ENCODE results near the gene GPX1.

GPX1 gene

GRCh38 chr3:49387721-49388120, 29.6 kb upstream of the GPX1 start:
- Histone ChIP-seq H3K9me3 (ENCODE audit: control insufficient read depth in 2 of 2, low read length in 2 of 2) (no peaks in the 10 kb centered on the region), H3K27ac (ENCODE audit: low read depth in 2 of 2, low read length in 2 of 2) (no peak overlapping the region), H3K27me3 (ENCODE audit: control insufficient read depth in 2 of 2, insufficient read depth in 2 of 2, low read length in 2 of 2) (no peaks in the 10 kb centered on the region), H3K9ac (ENCODE audit: low read depth in 1 of 2, low read length in 2 of 2) (no peak overlapping the region), H3K36me3 (ENCODE audit: control insufficient read depth in 2 of 2, insufficient read depth in 2 of 2, low read length in 2 of 2) (peaks cover 0 to 4% of the 10 kb centered on the region in 2 donors), H3K4me1 (ENCODE audit: control insufficient read depth in 2 of 2, insufficient read depth in 2 of 2, low read length in 2 of 2) (peaks cover 3 to 10% of the 10 kb centered on the region in 2 donors), H3K4me3 (ENCODE audit: low read length in 2 of 2) (no peak overlapping the region)

GRCh38 chr3:49386056-49386756, 28.1 kb upstream of the GPX1 start:
- H3K4me1 ChIP-seq (ENCODE audit: control insufficient read depth in 2 of 2, insufficient read depth in 2 of 2, low read length in 2 of 2) = peaks cover 3 to 10% of the 10 kb centered on the region in 2 donors

DNA sequence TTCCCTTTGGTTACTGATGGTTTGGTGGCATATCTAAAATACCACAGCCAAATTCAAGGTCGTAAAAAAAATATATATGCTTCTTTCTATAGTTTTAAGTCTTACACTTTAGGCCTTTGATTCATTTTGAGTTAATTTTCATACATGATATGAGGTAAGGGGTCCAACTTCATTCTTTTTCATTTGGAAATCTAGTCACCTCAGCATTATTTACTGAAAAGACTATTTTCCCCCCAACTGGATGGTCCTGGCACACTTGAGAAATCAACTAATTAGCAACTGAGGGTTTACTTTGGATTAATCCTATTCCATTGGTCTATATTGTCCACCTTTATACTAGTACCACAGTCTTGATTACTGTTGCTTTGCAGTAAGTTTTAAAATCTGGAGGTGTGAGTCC, 27.5 kb upstream of the GPX1 start:
- H3K27ac ChIP-seq (ENCODE audit: low read depth in 2 of 2, low read length in 2 of 2) = no peak overlapping the region

More at GRCh38 chr3:49386056-49386756, 28.1 kb upstream of the GPX1 start:
- Histone ChIP-seq H3K27ac (ENCODE audit: low read depth in 2 of 2, low read length in 2 of 2) (no peak overlapping the region), H3K9me3 (ENCODE audit: control insufficient read depth in 2 of 2, low read length in 2 of 2) (no peaks in the 10 kb centered on the region), H3K27me3 (ENCODE audit: control insufficient read depth in 2 of 2, insufficient read depth in 2 of 2, low read length in 2 of 2) (no peaks in the 10 kb centered on the region), H3K4me3 (ENCODE audit: low read length in 2 of 2) (no peak overlapping the region), H3K9ac (ENCODE audit: low read depth in 1 of 2, low read length in 2 of 2) (no peak overlapping the region), H3K36me3 (ENCODE audit: control insufficient read depth in 2 of 2, insufficient read depth in 2 of 2, low read length in 2 of 2) (peaks cover 0 to 4% of the 10 kb centered on the region in 2 donors)

DNA sequence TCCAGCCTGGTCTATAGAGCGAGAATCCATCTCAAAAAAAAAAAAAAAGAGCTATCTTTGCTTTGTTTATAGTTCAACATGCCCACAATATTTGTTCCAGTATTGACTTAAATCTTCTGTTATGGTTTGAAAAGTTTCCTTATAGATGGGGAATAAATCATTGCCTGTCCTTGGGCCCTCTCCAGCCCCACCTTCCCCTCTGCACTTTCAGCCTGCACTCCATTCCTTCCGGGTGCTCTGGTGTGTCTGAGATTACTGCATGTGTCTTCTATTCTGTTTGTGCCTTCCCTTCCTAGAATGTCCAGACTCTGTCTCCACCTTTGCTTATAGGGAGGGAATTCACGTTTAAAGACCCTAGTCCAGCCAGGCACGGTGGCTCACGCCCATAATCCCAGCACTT, 25.2 kb upstream of the GPX1 start:
- no peaks in the 10 kb centered on the region for H3K9me3 ChIP-seq (ENCODE audit: control insufficient read depth in 2 of 2, low read length in 2 of 2)
- no peak overlapping the region for H3K9ac ChIP-seq (ENCODE audit: low read depth in 1 of 2, low read length in 2 of 2)
- peak overlapping the region in 1 of 2 donors; percentile 37 for H3K27ac ChIP-seq (ENCODE audit: low read depth in 2 of 2, low read length in 2 of 2)
- no peak overlapping the region for H3K4me3 ChIP-seq (ENCODE audit: low read length in 2 of 2)
- H3K4me1 ChIP-seq (ENCODE audit: control insufficient read depth in 2 of 2, insufficient read depth in 2 of 2, low read length in 2 of 2) = peaks cover 3 to 10% of the 10 kb centered on the region in 2 donors
- peaks cover 0 to 3% of the 10 kb centered on the region in 2 donors for H3K36me3 ChIP-seq (ENCODE audit: control insufficient read depth in 2 of 2, insufficient read depth in 2 of 2, low read length in 2 of 2)
- H3K27me3 ChIP-seq (ENCODE audit: control insufficient read depth in 2 of 2, insufficient read depth in 2 of 2, low read length in 2 of 2) = no peaks in the 10 kb centered on the region

More for the DNA sequence above, 27.5 kb upstream of the GPX1 start:
- Histone ChIP-seq H3K36me3 (ENCODE audit: control insufficient read depth in 2 of 2, insufficient read depth in 2 of 2, low read length in 2 of 2) (peaks cover 0 to 4% of the 10 kb centered on the region in 2 donors), H3K9ac (ENCODE audit: low read depth in 1 of 2, low read length in 2 of 2) (no peak overlapping the region), H3K9me3 (ENCODE audit: control insufficient read depth in 2 of 2, low read length in 2 of 2) (no peaks in the 10 kb centered on the region), H3K27me3 (ENCODE audit: control insufficient read depth in 2 of 2, insufficient read depth in 2 of 2, low read length in 2 of 2) (no peaks in the 10 kb centered on the region), H3K4me1 (ENCODE audit: control insufficient read depth in 2 of 2, insufficient read depth in 2 of 2, low read length in 2 of 2) (peaks cover 3 to 10% of the 10 kb centered on the region in 2 donors), H3K4me3 (ENCODE audit: low read length in 2 of 2) (no peak overlapping the region)

DNA sequence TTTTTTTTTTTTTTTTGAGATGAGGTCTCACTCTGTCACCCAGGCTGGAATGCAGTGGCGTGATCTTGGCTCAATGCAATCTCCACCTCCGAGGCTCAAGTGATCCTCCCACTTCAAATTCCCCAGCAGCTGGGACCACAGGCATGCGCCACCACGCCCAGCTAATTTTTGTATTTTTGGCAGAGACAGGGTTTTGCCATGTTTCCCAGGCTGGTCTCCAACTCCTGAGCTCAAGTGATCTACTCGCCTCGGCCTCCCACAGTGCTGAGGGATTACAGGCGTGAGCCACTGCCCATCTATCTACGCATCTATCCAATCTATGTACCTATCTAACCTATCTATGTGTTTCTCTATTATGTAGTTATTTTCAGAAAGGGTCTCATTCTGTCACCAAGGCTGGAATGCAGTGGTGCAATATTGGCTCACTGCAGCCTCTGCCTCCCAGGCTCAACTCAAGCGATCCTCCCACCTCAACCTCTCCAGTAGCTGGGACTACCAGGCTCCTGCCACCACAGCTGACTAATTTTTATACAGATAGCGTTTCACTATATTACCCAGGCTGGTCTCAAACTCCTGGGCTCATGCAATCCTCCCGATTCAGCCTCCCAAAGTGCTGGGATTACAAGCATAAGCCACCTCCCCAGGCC, 20.2 kb upstream of the GPX1 start:
- Histone ChIP-seq H3K9me3 (ENCODE audit: control insufficient read depth in 2 of 2, low read length in 2 of 2) (no peaks in the 10 kb centered on the region), H3K9ac (ENCODE audit: low read depth in 1 of 2, low read length in 2 of 2) (no peak overlapping the region), H3K4me3 (ENCODE audit: low read length in 2 of 2) (no peak overlapping the region), H3K27me3 (ENCODE audit: control insufficient read depth in 2 of 2, insufficient read depth in 2 of 2, low read length in 2 of 2) (no peaks in the 10 kb centered on the region), H3K36me3 (ENCODE audit: control insufficient read depth in 2 of 2, insufficient read depth in 2 of 2, low read length in 2 of 2) (peaks cover 10 to 19% of the 10 kb centered on the region in 2 donors), H3K27ac (ENCODE audit: low read depth in 2 of 2, low read length in 2 of 2) (no peak overlapping the region), H3K4me1 (ENCODE audit: control insufficient read depth in 2 of 2, insufficient read depth in 2 of 2, low read length in 2 of 2) (peaks cover 0 to under 1% of the 10 kb centered on the region in 2 donors)

GRCh38 chr3:49377483-49377882, 19.3 kb upstream of the GPX1 start:
- Histone ChIP-seq H3K4me3 (ENCODE audit: low read length in 2 of 2) (no peak overlapping the region), H3K27me3 (ENCODE audit: control insufficient read depth in 2 of 2, insufficient read depth in 2 of 2, low read length in 2 of 2) (no peaks in the 10 kb centered on the region), H3K9me3 (ENCODE audit: control insufficient read depth in 2 of 2, low read length in 2 of 2) (no peaks in the 10 kb centered on the region), H3K36me3 (ENCODE audit: control insufficient read depth in 2 of 2, insufficient read depth in 2 of 2, low read length in 2 of 2) (peaks cover 18 to 26% of the 10 kb centered on the region in 2 donors), H3K4me1 (ENCODE audit: control insufficient read depth in 2 of 2, insufficient read depth in 2 of 2, low read length in 2 of 2) (no peaks in the 10 kb centered on the region), H3K27ac (ENCODE audit: low read depth in 2 of 2, low read length in 2 of 2) (no peak overlapping the region), H3K9ac (ENCODE audit: low read depth in 1 of 2, low read length in 2 of 2) (no peak overlapping the region)

DNA sequence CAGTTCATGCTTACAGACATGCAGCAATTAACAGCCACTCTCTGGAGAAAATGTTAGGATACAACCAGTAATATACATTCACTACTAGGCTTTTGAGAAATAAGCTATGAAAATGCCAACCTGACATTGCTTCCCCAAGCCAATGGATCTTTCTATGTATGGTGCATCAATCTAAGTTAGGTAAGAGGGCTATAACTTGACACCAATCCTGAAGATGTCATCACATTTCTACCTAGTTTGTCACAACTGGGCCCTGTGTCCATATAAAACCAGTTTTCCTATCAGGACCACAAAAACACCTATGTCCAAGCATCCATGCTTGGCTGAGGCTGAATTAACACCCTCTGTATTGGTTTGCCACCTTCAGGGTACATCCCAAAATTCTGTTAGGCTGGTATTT, 13.8 kb upstream of the GPX1 start:
- Histone ChIP-seq H3K9ac (ENCODE audit: low read depth in 1 of 2, low read length in 2 of 2) (no peak overlapping the region), H3K27ac (ENCODE audit: low read depth in 2 of 2, low read length in 2 of 2) (no peak overlapping the region), H3K9me3 (ENCODE audit: control insufficient read depth in 2 of 2, low read length in 2 of 2) (no peaks in the 10 kb centered on the region), H3K36me3 (ENCODE audit: control insufficient read depth in 2 of 2, insufficient read depth in 2 of 2, low read length in 2 of 2) (peaks cover 42 to 54% of the 10 kb centered on the region in 2 donors), H3K4me1 (ENCODE audit: control insufficient read depth in 2 of 2, insufficient read depth in 2 of 2, low read length in 2 of 2) (no peaks in the 10 kb centered on the region), H3K27me3 (ENCODE audit: control insufficient read depth in 2 of 2, insufficient read depth in 2 of 2, low read length in 2 of 2) (no peaks in the 10 kb centered on the region), H3K4me3 (ENCODE audit: low read length in 2 of 2) (no peak overlapping the region)

GRCh38 chr3:49370585-49371290, 12.6 kb upstream of the GPX1 start:
- Histone ChIP-seq H3K36me3 (ENCODE audit: control insufficient read depth in 2 of 2, insufficient read depth in 2 of 2, low read length in 2 of 2) (peaks cover 48 to 64% of the 10 kb centered on the region in 2 donors), H3K9me3 (ENCODE audit: control insufficient read depth in 2 of 2, low read length in 2 of 2) (no peaks in the 10 kb centered on the region), H3K27me3 (ENCODE audit: control insufficient read depth in 2 of 2, insufficient read depth in 2 of 2, low read length in 2 of 2) (no peaks in the 10 kb centered on the region), H3K4me3 (ENCODE audit: low read length in 2 of 2) (no peak overlapping the region), H3K4me1 (ENCODE audit: control insufficient read depth in 2 of 2, insufficient read depth in 2 of 2, low read length in 2 of 2) (no peaks in the 10 kb centered on the region), H3K9ac (ENCODE audit: low read depth in 1 of 2, low read length in 2 of 2) (no peak overlapping the region), H3K27ac (ENCODE audit: low read depth in 2 of 2, low read length in 2 of 2) (no peak overlapping the region)

DNA sequence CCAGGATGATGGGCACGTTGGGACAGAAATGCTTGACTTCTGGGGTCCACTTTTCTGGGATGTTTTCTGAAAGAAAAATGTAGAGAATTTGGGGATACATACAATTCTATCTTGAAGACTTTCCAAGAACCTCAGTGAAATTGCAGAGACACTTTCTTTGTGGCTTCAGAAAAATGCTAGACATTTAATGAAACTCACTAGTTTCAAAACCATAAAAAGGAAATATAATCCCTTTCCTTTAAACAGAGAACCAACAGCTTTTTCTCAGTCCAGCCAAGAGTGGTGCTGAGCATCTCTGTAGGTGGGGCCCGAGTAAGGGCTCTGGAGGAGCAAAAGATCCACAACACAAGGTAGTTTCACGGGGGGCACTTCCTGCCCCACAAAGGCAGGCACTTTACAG, 4.4 kb upstream of the GPX1 start:
- H3K4me1 ChIP-seq (ENCODE audit: control insufficient read depth in 2 of 2, insufficient read depth in 2 of 2, low read length in 2 of 2) = peaks cover 14 to 16% of the 10 kb centered on the region in 2 donors
- no peak overlapping the region for H3K27ac ChIP-seq (ENCODE audit: low read depth in 2 of 2, low read length in 2 of 2)
- no peaks in the 10 kb centered on the region for H3K27me3 ChIP-seq (ENCODE audit: control insufficient read depth in 2 of 2, insufficient read depth in 2 of 2, low read length in 2 of 2)
- H3K4me3 ChIP-seq (ENCODE audit: low read length in 2 of 2) = no peak overlapping the region
- peaks cover 35 to 47% of the 10 kb centered on the region in 2 donors for H3K36me3 ChIP-seq (ENCODE audit: control insufficient read depth in 2 of 2, insufficient read depth in 2 of 2, low read length in 2 of 2)
- no peaks in the 10 kb centered on the region for H3K9me3 ChIP-seq (ENCODE audit: control insufficient read depth in 2 of 2, low read length in 2 of 2)
- no peak overlapping the region for H3K9ac ChIP-seq (ENCODE audit: low read depth in 1 of 2, low read length in 2 of 2)

DNA sequence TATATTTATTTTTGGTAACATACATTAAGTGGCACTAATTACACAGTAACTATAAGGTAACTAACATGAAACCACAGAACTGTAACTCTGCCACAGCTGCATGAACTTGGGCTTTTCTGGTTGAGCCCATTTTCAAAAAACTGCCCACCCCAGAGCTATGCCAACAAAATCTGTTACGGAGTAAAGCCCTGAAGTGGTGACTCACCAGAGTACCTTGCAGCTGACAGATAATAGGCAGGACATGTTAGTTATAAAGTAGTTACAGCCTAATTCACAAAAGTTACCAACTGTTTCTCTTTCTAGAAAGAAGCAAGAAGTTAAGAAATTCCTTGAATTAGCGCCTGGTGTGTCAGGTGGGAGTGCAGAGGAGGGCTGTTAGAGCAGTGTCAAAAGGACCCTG, 1.5 kb upstream of the GPX1 start:
- Histone ChIP-seq H3K27me3 (ENCODE audit: control insufficient read depth in 2 of 2, insufficient read depth in 2 of 2, low read length in 2 of 2) (no peaks in the 10 kb centered on the region), H3K4me1 (ENCODE audit: control insufficient read depth in 2 of 2, insufficient read depth in 2 of 2, low read length in 2 of 2) (peaks cover 22 to 23% of the 10 kb centered on the region in 2 donors), H3K9ac (ENCODE audit: low read depth in 1 of 2, low read length in 2 of 2) (no peak overlapping the region), H3K27ac (ENCODE audit: low read depth in 2 of 2, low read length in 2 of 2) (no peak overlapping the region), H3K4me3 (ENCODE audit: low read length in 2 of 2) (no peak overlapping the region), H3K9me3 (ENCODE audit: control insufficient read depth in 2 of 2, low read length in 2 of 2) (no peaks in the 10 kb centered on the region), H3K36me3 (ENCODE audit: control insufficient read depth in 2 of 2, insufficient read depth in 2 of 2, low read length in 2 of 2) (peaks cover 32 to 35% of the 10 kb centered on the region in 2 donors)
